HFFc6 (cell line): ENCODE results near the gene OR2W1. TPM values are rescaled to one million over a fixed set of nuclear protein-coding genes. Genes with fewer than 3 reads are reported as not detected.

Source experiments
- DNase-seq: peaks from one replicate; pipeline ENCODE4 v3.0.0-alpha.2; 2018
- H3K27ac Mint-ChIP-seq: 2 replicates; pipeline ENCODE4 v1.8.0; 2020; ENCODE audit warnings: mild to moderate bottlenecking, mixed read lengths
- H3K27me3 Mint-ChIP-seq: 2 replicates; pipeline ENCODE4 v1.8.0; 2021; ENCODE audit warnings: mild to moderate bottlenecking, moderate library complexity, mixed read lengths; ENCODE audit not compliant: insufficient read depth
- H3K36me3 Mint-ChIP-seq: 2 replicates; pipeline ENCODE4 v1.8.0; 2021; ENCODE audit warnings: low read depth, mixed read lengths
- H3K4me1 Mint-ChIP-seq: 2 replicates; pipeline ENCODE4 v1.8.0; 2020; ENCODE audit warnings: low read depth, mixed read lengths
- H3K4me3 Mint-ChIP-seq: 2 replicates; pipeline ENCODE4 v1.8.0; 2020; ENCODE audit warnings: mild to moderate bottlenecking, moderate library complexity, mixed read lengths
- H3K9me3 Mint-ChIP-seq: 2 replicates; pipeline ENCODE4 v1.8.0; 2020; ENCODE audit warnings: mild to moderate bottlenecking, mixed read lengths
- total RNA-seq, 6 experiments: library from RNA; stranded (reverse); fragmentation: NEBNext Ultra II Directional; extraction: Animal tissue kit (Norgen Biotek cat#: 25700); gene quantifications; 2 replicates in 1 of 6; 3 replicates in 5 of 6; pipeline ENCODE4 v1.2.3, GENCODE V29; 2021
- TF ChIP-seq, protein P1 (sequence below): fragments of 200-600 bp; sonication (generic); IDR thresholded peaks from 2 replicates; pipeline ENCODE4 v1.5.0; 2021; ENCODE audit warnings: antibody characterized with exemption, mild to moderate bottlenecking

Gene OR2W1
- total RNA-seq, 6 experiments from 2014 or later: not detected

DNA sequence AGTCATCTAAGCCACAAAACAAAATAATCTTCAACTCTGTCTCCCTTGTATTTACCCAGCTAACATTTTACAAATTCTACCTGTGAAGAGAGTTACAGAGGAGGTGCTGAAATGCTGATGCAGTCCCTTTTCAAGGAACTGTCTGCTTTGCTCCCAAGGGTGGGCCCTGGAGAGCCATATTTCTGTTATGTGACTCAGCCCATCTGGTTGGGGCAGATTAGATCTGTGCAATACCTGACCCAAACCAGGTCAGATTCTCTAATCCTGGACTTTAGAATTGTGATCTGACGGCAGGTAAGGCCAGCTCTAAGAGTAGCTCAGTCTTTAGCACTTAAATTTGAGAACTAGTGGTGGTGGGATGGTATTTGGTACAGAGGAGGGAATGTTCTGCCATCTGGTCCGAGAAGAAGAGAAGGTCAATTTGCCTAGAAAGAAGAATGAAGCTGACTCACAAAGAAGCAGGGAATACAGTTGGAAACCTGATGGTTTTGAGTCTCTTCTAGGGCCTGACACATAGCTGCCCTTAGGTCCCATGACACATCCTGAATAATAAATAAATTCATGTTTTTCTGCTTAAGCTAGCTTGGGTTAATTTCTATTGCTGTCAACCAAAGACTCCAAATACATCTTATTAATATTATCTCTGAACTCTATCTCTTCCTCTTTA is 48.0 kb downstream of the OR2W1 start:
- Mint-ChIP-seq H3K27me3 (peaks cover 6% of the 10 kb centered on the region; the same call in 1 of the 2 replicates), H3K9me3 (no peaks in the 10 kb centered on the region), H3K27ac (no peak overlapping the region), H3K4me3 (no peak overlapping the region), H3K4me1 (peaks cover 13% of the 10 kb centered on the region; the same call in 1 of the 2 replicates), H3K36me3 (no peaks in the 10 kb centered on the region)
- peak; percentile 21 for DNase-seq
- TF ChIP-seq, protein P1, sequence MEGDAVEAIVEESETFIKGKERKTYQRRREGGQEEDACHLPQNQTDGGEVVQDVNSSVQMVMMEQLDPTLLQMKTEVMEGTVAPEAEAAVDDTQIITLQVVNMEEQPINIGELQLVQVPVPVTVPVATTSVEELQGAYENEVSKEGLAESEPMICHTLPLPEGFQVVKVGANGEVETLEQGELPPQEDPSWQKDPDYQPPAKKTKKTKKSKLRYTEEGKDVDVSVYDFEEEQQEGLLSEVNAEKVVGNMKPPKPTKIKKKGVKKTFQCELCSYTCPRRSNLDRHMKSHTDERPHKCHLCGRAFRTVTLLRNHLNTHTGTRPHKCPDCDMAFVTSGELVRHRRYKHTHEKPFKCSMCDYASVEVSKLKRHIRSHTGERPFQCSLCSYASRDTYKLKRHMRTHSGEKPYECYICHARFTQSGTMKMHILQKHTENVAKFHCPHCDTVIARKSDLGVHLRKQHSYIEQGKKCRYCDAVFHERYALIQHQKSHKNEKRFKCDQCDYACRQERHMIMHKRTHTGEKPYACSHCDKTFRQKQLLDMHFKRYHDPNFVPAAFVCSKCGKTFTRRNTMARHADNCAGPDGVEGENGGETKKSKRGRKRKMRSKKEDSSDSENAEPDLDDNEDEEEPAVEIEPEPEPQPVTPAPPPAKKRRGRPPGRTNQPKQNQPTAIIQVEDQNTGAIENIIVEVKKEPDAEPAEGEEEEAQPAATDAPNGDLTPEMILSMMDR: no peak

DNA sequence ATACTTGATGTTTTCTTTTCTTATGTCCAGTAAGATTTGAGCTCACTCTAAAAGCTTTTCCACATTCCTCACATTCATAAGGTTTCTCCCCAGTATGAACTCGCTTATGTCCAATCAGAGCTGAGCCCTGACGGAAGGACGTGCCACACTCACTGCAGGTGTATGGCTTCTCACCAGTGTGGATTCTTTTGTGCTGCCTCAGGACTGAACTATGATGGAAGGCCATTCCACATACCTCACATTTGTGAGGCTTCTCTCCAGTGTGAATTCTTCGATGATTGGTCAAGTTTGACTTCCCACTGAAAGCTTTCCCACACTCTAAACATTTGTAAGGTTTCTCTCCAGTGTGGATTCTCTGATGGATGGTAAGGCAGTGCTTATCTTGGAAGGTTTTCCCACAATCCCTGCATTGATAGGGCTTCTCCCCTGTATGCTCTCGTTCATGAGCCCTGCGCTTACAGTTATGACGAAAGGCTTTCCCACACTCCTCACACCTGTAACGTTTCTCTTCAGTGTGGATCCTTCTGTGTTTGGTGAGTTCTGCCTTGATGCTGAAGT is 49.8 kb downstream of the OR2W1 start:
- TF ChIP-seq, protein P1: no peak
- Mint-ChIP-seq H3K4me1 (peaks cover 13% of the 10 kb centered on the region; the same call in 1 of the 2 replicates), H3K36me3 (no peaks in the 10 kb centered on the region), H3K27me3 (peaks cover 8% of the 10 kb centered on the region), H3K4me3 (no peak overlapping the region), H3K27ac (no peak overlapping the region), H3K9me3 (no peaks in the 10 kb centered on the region)
- DNase-seq: no peak

Other genes with a start within 250 kb of the OR2W1 start
- gene TRIM27, start 121.2 kb downstream of the OR2W1 start, total RNA-seq: 10 to 100 TPM; 35.9 to 40.6 (median 39.3) TPM
- gene ZNF311, start 39.9 kb downstream of the OR2W1 start, total RNA-seq: under 1 TPM; 0.17 to 0.34 (median 0.21) TPM
- not detected for gene OR2B3, start 42.1 kb upstream of the OR2W1 start, total RNA-seq
- gene OR2J1, start 54.3 kb upstream of the OR2W1 start, total RNA-seq: not detected
- gene OR2J3, start 62.9 kb upstream of the OR2W1 start, total RNA-seq: not detected
- not detected for gene OR2J2, start 125.7 kb upstream of the OR2W1 start, total RNA-seq